ENCODE measurements around the gene IFNL1. TPM values are rescaled to one million over a fixed set of nuclear protein-coding genes. Genes with fewer than 3 reads are reported as not detected.
"Not testable (repeated sequence)": the region's sequence is repeated elsewhere in the genome, so short reads cannot be mapped to it uniquely, and the experiment has no call there.

IFNL1 gene
- total RNA-seq, result not detected
- long read RNA-seq, result 0 reads

GRCh38 chr19:39296055-39296645, at the start of gene IFNL1:
TSS of gene IFNL1 (plus strand) at chr19:39296407. CDS start at chr19:39296422, 15 bp downstream.
- no peak for DNase-seq (ENCODE audit: missing footprints)
- intact Hi-C loops (cut with DNase I), result no loop called here
- no peak for ATAC-seq

DNA sequence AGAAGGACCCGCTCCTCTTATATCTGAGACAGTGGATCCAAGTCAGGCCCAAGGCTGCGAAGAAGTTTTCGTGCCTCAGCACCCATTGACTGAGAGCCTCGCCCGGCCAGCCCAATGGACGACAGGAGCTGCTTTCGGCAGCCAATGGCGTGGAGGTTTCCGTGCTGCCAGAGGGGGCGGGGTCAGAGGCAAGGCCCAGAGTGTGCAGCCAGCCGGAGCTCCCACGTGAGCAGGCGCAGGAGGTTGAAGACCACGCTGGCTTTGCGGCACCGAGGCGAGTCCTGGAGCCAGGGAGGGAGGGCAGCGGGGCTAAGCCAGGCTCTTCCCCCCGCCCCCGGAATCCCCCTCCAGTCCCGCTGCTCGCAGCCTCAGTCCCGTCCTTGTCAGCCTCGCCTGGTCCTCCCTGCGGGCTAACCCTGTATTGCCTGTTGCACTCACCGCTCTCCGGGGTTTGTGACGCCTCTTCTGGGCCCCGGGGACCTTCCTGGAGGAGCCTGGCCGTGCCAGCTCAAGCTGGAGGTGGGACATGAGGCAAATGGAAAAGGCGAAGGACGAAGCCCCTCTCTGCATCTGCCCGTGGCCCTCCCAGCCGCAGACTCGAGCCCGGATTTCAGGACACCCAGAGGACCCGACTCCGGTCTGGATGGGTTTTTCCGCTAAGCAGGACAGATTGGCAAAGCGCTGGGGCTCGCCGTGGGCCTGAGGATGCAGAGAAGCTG, 49.1 kb upstream of the IFNL1 start:
- DNase-seq (ENCODE audit: missing footprints), result no peak
- ATAC-seq, result no peak
- intact Hi-C loops (cut with DNase I), result no loop called here

DNA sequence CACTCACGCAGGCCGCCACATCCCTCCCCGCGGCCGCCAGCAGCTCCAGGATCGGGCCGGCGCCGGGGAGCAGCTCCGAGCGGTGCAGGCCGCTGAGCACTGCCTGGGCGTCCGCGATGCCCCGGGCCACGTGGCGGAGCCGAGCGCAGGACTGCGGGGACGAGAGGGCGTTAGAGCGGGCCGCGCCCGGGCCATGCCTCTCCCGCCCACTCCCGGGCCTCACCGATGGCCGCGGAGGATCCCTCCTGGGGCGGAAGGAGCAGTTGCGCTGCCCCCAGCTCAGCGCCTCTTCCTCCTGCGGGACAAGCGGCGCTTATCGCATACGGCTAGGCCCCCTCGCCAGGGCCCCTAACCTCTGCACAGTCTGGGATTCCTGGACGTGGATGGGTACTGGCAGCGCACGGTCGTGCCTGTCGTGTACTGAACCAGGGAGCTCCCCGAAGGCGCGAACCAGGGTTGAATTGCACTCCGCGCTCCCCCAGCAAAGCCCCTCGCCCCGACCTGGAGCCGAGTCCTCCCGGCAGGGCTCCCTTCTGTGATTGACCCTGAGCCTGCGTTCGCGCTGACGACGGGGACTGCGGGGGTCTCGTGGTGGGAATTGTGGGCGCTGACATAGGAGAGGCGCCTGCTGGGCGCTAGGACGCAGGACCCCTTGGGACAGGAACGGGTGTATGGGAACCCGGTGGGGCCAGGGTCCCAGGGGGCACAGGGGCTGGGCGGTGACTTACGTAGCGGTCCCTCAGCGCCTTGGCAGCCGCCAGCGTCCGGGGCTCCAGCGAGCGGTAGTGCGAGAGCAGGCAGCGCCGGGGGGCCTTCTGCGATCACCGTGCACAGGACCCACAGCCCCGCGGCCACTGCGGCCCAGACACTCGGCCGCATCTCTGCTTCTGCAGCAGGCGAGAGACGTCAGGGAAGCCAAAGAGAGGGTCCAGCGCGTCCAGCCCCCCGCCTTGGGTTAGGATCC, 48.2 kb upstream of the IFNL1 start:
- DNase-seq (ENCODE audit: missing footprints) (no peak), ATAC-seq (no peak)
- intact Hi-C loops (cut with DNase I), result no loop called here

DNA sequence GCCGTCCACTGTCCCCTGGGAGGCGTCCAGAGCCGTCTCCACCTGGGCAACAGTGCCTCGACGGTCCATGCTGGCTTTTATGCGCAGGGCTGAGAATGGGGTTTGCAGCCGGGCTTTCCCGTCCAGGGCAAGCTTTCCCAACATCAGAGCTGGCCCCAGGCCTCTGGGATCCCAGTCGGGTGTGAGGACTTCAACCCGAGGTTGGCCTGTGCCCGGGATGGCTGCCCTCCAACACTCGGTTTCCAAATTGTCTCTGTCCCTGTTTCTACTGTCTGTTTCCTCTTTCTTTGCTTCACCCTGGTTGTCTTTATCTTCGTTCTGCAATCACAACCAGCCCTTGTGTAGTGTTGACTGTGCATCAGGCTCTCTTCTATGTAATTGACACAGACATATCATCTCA, 47.4 kb upstream of the IFNL1 start, which contains the start of gene IFNL4:
Gene IFNL4, minus strand, starts transcription at position 51 of the 400 bp plus-strand sequence.
- ATAC-seq, result no peak
- intact Hi-C loops (cut with DNase I), result no loop called here
- DNase-seq (ENCODE audit: missing footprints), result no peak

GRCh38 chr19:39251081-39251480, 45.1 kb upstream of the IFNL1 start:
- ATAC-seq, result no peak
- DNase-seq (ENCODE audit: missing footprints), result no peak
- intact Hi-C loops (cut with DNase I), result no loop called here

GRCh38 chr19:39251846-39252245, 44.4 kb upstream of the IFNL1 start:
- intact Hi-C loops (cut with DNase I), result no loop called here
- ATAC-seq, result no peak
- DNase-seq (ENCODE audit: missing footprints), result no peak

- intact Hi-C loops (cut with DNase I), result no loop called here
- no peak for DNase-seq (ENCODE audit: missing footprints)
- ATAC-seq, result no peak
Observed at GRCh38 chr19:39252458-39252857, 43.7 kb upstream of the IFNL1 start.

DNA sequence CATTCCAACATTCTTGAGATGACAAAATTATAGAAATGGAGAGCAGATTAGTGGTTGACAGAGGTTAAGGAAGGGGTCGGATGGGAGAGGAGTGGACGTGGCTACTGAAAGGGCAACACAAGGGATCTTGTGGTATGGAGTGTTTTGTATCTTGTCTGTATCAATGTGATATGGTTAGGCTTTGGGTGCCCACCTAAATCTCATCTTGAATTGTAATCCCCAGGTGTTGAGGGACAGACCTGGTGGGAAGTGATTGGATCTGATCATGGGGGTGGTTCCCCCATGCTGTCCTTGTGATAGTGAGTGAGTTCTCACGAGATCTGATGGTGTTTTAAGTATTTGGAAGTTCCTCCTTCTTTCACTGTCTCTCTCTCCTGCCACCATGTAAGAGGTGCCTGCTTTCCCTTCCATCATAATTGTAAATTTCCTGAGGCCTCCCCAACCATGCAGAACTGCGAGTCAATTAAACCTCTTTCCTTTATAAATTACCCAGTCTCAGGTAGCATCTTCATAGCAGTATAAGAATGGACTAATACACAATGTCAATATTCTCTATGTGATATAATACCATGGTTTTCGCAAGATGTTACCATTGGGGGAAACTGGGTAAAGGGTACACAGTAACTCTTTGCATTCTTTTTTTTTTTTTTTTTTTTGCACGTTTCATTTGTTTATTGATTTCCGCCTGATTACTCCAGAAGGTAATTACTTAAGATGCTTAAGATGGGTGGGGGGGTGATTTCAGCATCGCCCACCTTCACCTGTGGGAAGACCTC, 42.6 kb upstream of the IFNL1 start:
- ATAC-seq (no peak), DNase-seq (ENCODE audit: missing footprints) (no peak)
- intact Hi-C loops (cut with DNase I), result no loop called here

DNA sequence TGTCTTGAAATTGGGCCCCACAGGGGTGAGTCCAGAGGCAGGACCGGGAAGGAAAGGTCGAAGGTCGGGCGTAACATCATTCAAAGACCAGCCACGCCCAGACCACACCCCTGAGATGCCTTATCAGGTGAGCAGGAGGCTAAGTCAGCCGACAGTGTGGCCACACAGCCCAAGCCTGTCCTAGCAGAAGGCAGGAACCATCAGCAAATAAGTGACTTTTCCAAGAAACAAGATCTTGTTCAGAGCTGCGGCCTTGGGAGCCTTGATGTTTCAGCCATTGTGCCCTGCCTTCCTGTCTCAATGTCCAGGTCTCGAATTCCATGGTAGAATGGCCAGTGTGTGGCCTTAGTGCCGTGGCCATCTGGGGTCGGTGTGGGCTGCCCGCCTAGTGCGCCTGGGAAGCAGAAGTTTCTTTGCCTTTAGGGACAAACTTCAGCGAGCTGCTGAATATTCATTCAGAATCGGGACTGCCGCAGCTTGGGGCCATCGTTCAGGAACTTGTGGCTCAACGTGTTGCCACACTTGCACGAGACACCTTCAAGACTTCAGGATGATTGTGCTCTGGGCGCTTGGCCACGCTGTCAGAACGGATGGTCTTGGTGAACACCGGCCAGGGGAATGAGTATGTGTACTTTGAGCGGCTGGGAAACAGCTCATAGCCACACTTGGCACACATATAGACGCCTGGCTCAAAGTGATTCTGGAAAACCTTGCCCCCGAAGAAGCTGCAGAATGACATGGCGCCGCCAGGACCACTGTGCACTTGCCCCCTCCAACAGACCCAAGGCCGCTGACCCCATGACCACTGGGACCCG, 41.5 kb upstream of the IFNL1 start:
- intact Hi-C loops (cut with DNase I), result no loop called here
- no peak for ATAC-seq
- DNase-seq (ENCODE audit: missing footprints), result no peak

- intact Hi-C loops (cut with DNase I), result no loop called here
- DNase-seq (ENCODE audit: missing footprints), result no peak
- no peak for ATAC-seq
Observed at GRCh38 chr19:39257227-39257626, 39.0 kb upstream of the IFNL1 start.

- no peak for DNase-seq (ENCODE audit: missing footprints)
- intact Hi-C loops (cut with DNase I), result no loop called here
- ATAC-seq, result no peak
Observed at GRCh38 chr19:39261704-39262103, 34.5 kb upstream of the IFNL1 start.

GRCh38 chr19:39262496-39262895, 33.7 kb upstream of the IFNL1 start:
- ATAC-seq, result no peak
- intact Hi-C loops (cut with DNase I), result no loop called here
- DNase-seq (ENCODE audit: missing footprints), result no peak

- DNase-seq (ENCODE audit: missing footprints) (no peak), ATAC-seq (no peak)
- intact Hi-C loops (cut with DNase I), result no loop called here
Observed at GRCh38 chr19:39263912-39264305, 32.3 kb upstream of the IFNL1 start.

DNA sequence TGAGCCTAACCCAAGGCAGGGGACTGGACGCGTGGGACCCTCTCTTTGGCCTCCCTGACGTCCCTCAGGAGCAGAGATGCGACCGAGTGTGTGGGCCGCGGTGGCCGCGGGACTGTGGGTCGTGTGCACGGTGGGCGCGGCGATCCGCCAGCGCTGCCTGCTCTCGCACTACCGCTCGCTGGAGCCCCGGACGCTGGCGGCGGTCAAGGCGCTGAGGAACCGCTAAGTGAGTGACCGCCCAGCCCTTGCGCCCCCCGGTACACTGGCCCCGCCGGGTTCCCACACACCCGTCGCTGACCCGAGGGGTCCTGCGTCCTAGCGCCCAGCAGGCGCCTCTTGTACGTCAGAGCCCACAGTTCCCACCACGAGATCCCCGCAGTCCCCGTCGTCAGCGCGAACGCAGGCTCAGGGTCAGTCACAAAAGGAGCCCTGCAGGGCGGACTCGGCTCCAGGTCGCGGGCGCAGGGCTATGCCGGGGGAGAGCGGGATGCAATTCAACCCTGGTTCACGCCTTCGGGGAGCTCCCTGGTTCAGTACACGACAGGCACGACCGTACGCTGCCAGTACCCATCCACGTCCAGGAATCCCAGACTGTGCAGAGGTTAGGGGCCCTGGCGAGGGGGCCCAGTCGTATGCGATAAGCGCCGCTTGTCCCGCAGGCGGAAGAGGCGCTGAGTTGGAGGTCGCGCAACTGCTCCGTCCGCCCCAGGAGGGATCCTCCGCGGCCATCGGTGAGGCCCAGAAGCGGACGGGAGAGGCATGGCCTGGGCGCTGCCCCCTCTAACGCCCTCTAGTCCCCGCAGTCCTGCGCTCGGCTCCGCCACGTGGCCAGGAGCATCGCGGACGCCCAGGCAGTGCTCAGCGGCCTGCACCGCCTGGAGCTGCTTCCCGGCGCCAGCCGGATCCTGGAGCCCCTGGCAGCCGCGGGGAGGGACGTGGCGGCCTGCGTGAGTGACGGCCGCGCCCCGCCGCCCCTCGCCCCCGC, 31.6 kb upstream of the IFNL1 start:
- ATAC-seq (no peak), DNase-seq (ENCODE audit: missing footprints) (no peak)
- intact Hi-C loops (cut with DNase I), result no loop called here

- ATAC-seq (no peak), DNase-seq (ENCODE audit: missing footprints) (no peak)
- intact Hi-C loops (cut with DNase I), result no loop called here
Observed at GRCh38 chr19:39265321-39265916, 30.8 kb upstream of the IFNL1 start.

- DNase-seq (ENCODE audit: missing footprints); intact Hi-C loops (cut with DNase I); ATAC-seq: not testable (repeated sequence)
Observed at GRCh38 chr19:39268085-39268484, 28.1 kb upstream of the IFNL1 start, which contains the start of gene IFNL2. TSS of gene IFNL2 (plus strand) at chr19:39268396. CDS start at chr19:39268569, 173 bp downstream.

All from Right ventricle myocardium inferior (tissue), 1 donor.